LNCaP clone FGC (cell line): Measurements from ENCODE around the gene CCDC12.

Experiments used
- DNase-seq: peaks from one replicate; pipeline ENCODE4 v3.0.0-alpha.2; 2011; ENCODE audit warnings: low read depth
- H3K4me3 ChIP-seq: 2 replicates; pipeline ENCODE4 v1.5.1; 2011; ENCODE audit warnings: mild to moderate bottlenecking, low read depth, low read length, control low read depth
- CTCF ChIP-seq: IDR thresholded peaks from 2 replicates; pipeline ENCODE4 v1.5.1; 2012; ENCODE audit warnings: mild to moderate bottlenecking; ENCODE audit not compliant: control insufficient read depth, insufficient read depth; ENCODE audit errors: extremely low read depth

The CCDC12 gene

GRCh38 chr3:46901591-46902187 lies 74.9 kb downstream of the CCDC12 start:
- no peak for TF ChIP-seq CTCF
- no peak for DNase-seq
- H3K4me3 ChIP-seq = no peak overlapping the region

GRCh38 chr3:46901061-46901460 lies 75.5 kb downstream of the CCDC12 start:
- DNase-seq = no peak
- no peak overlapping the region for H3K4me3 ChIP-seq
- no peak for TF ChIP-seq CTCF

GRCh38 chr3:46900356-46900755 lies 76.2 kb downstream of the CCDC12 start:
- TF ChIP-seq CTCF = no peak
- no peak overlapping the region for H3K4me3 ChIP-seq
- no peak for DNase-seq

- DNase-seq = no peak
- no peak for TF ChIP-seq CTCF
- H3K4me3 ChIP-seq = no peak overlapping the region
Measured at GRCh38 chr3:46900007-46900292, 76.6 kb downstream of the CCDC12 start.

GRCh38 chr3:46899151-46900006 lies 77.2 kb downstream of the CCDC12 start:
- TF ChIP-seq CTCF = no peak
- DNase-seq = no peak
- H3K4me3 ChIP-seq = no peak overlapping the region

- no peak for TF ChIP-seq CTCF
- no peak for DNase-seq
- no peak overlapping the region for H3K4me3 ChIP-seq
Measured at GRCh38 chr3:46898321-46899150, 78.0 kb downstream of the CCDC12 start.
